Heart right ventricle (tissue), 16 donors: ENCODE data around the gene TRIM31. TPM values are rescaled to one million over a fixed set of nuclear protein-coding genes. Genes with fewer than 3 reads are reported as not detected.

Experiments used
- ATAC-seq, 8 donors: fragments of 200-7000 bp; cut with Tn5 transposase; one replicate each; pipeline ENCODE4 v1.9.1; 2020; ENCODE audit warnings: mild to moderate bottlenecking in 8 of 8, moderate library complexity in 8 of 8, moderate number of reproducible peaks in 1 of 8
- DNase-seq, 2 donors: peaks; one replicate each; pipeline ENCODE4 v3.0.0-alpha.2; 2020
- H3K27ac ChIP-seq, 10 donors: fragments of 200-600 bp; sonication (generic) in 2 of 10; one replicate each; pipeline versions ENCODE4 v1.5.0 to v1.8.0; 2020 to 2022; ENCODE audit warnings: mild to moderate bottlenecking in 3 of 10
- H3K27me3 ChIP-seq, 7 donors: fragments of 200-600 bp; one replicate each; pipeline ENCODE4 v1.8.0; 2021 to 2022; ENCODE audit warnings: mild to moderate bottlenecking in 2 of 7
- H3K36me3 ChIP-seq, 9 donors: fragments of 200-600 bp; sonication (generic) in 1 of 9; one replicate each; pipeline versions ENCODE4 v1.5.0 to v1.8.0; 2020 to 2022; ENCODE audit warnings: mild to moderate bottlenecking in 2 of 9
- H3K4me1 ChIP-seq, 9 donors: fragments of 200-600 bp; sonication (generic) in 1 of 9; one replicate each; pipeline versions ENCODE4 v1.5.0 to v1.8.0; 2020 to 2022; ENCODE audit warnings: mild to moderate bottlenecking in 4 of 9
- H3K4me3 ChIP-seq, 10 donors: fragments of 200-600 bp; sonication (generic) in 2 of 10; one replicate each; pipeline versions ENCODE4 v1.5.0 to v1.8.0; 2020 to 2022; ENCODE audit warnings: mild to moderate bottlenecking in 7 of 10, moderate library complexity in 2 of 10
- H3K9me3 ChIP-seq, 11 donors: fragments of 200-600 bp in 10 of 11; sonication (generic) in 2 of 11; one replicate each; pipeline versions ENCODE4 v1.5.0 to v1.8.0; 2013 to 2022; ENCODE audit warnings: mild to moderate bottlenecking in 2 of 11, control low read depth in 1 of 11, moderate library complexity in 1 of 11
- WGBS, 2 donors: extraction: QIAGEN DNeasy Blood & Tissue Kit; methylation state at CpG; one replicate each; pipeline ENCODE4 v1.1.7; 2013; ENCODE audit warnings: inconsistent platforms in 1 of 2; 5-methylcytosine and 5-hydroxymethylcytosine counted together
- intact Hi-C, 10 donors: fragments of 100-400 bp; cut with DNase I; formaldehyde crosslinking; loops; one replicate each; pipeline versions ENCODE4 v1.11.1 to v1.14.2; 2022
- polyA plus RNA-seq, 2 donors: library from polyadenylated mRNA; stranded (reverse); fragments of 200-250 nt; gene quantifications; one replicate each; pipeline ENCODE4 v1.2.3, GENCODE V29; 2013
- total RNA-seq, 10 donors: library from RNA; stranded (reverse); fragmentation: NEBNext Ultra II Directional in 3 of 10; extraction: Animal tissue kit (Norgen Biotek cat#: 25700) in 3 of 10; gene quantifications; one replicate each; pipeline versions ENCODE4 v1.2.1 to v1.2.4, GENCODE V29; 2021 to 2023
- TF ChIP-seq, protein P1 (sequence below), 9 donors: fragments of 200-600 bp; sonication (generic) in 2 of 9; IDR thresholded peaks; one replicate each; pipeline versions ENCODE4 v1.5.0 to v1.8.0; 2021 to 2022; ENCODE audit warnings: antibody characterized with exemption in 9 of 9, mild to moderate bottlenecking in 5 of 9, moderate library complexity in 1 of 9
- donor health status: Arrhythmogenic right ventricular cardiomyopathy.
- donor health status: ischemic (EF 13 %, LVEDD 7.1; RV severe dilation, severe dysfunction).
- donor health status: healthy with polysubstance abuse.
- donor health status: DM: no; HTN: yes; CAD: no.
- donor health status: DM: no; HTN: no; CAD: no.
- donor health status: ischemic (EF 25% LVEDD 6.9; RV normal size, moderate dysfunction).
- donor health status: ischemic (EF 25% LVEDD 5.7; RV mildly dilated, moderate dysfunction).
- donor health status: healthy.
- donor health status: DM: yes; HTN: yes; CAD: no.
- donor health status: Ischemic cardiomyopathy.
- donor health status: ischemic (EF 35%, LVEDD 5.7; RV mildly dilated, moderate dysfunction).
- donor health status: nonischemic (EF 11% LVEDD 7.7; RV severe dilation, severe dysfunction).
- donor health status: DM: yes; HTN: yes; CAD: no.
- donor health status: PGD.
- donor health status: ischemic (EF 29% LVEDD 5.4; RV normal size, mild dysfunction).
- donor health status: nonischemic (EF 23%, LVEDD 6.1; RV moderate dilation, normal function).

TRIM31 gene
- total and polyA plus RNA-seq, 12 donors = not detected

DNA sequence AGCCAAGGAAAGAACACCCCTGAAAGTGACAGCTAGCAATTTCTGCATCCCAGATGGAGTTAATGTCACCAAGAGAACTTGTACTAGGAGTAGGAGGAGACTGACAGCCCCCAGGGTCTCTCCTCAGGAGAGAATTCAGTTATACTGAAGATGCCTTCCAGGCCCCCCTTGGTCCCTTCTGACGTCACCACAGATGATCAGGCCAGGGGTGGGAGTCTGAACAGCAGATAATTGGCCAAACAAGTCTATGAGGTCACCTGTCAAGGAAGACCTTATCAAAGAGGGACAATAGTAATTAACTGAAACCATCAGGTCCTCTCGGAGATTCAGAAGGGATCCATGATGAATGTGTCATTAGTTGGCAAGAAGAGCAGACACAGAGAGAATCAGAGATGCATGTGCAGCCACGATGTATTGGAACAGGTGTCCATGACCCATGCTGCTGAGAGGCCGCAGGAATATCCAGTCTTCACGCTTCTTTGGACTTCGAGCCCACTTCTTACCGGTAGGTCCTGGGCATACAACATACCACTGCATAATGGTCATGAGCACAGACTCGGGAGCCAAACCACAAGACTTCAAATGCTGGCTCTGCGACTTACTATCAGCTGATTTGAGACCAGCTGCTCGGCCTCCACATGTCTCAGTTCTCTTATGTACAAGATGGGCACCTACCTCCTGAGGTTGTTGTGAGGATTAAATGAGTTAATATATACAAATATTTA, 37.9 kb upstream of the TRIM31 start:
- peaks cover 0 to 6% (median 0%) of the 10 kb centered on the region in 9 donors for H3K4me1 ChIP-seq
- intact Hi-C loops = no loop called here
- DNase-seq = no peak
- ATAC-seq = no peak
- no peaks in the 10 kb centered on the region for H3K9me3 ChIP-seq
- TF ChIP-seq, protein P1, sequence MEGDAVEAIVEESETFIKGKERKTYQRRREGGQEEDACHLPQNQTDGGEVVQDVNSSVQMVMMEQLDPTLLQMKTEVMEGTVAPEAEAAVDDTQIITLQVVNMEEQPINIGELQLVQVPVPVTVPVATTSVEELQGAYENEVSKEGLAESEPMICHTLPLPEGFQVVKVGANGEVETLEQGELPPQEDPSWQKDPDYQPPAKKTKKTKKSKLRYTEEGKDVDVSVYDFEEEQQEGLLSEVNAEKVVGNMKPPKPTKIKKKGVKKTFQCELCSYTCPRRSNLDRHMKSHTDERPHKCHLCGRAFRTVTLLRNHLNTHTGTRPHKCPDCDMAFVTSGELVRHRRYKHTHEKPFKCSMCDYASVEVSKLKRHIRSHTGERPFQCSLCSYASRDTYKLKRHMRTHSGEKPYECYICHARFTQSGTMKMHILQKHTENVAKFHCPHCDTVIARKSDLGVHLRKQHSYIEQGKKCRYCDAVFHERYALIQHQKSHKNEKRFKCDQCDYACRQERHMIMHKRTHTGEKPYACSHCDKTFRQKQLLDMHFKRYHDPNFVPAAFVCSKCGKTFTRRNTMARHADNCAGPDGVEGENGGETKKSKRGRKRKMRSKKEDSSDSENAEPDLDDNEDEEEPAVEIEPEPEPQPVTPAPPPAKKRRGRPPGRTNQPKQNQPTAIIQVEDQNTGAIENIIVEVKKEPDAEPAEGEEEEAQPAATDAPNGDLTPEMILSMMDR (IDR thresholded peaks at IDR 0.05) = no peak
- 84 to 90% methylated on average over 10 of the region's 10 CpGs for WGBS, 2 donors
- H3K27ac ChIP-seq = no peak overlapping the region
- H3K4me3 ChIP-seq = no peak overlapping the region
- peaks cover 0 to 39% (median 16%) of the 10 kb centered on the region in 7 donors for H3K27me3 ChIP-seq
- H3K36me3 ChIP-seq = no peaks in the 10 kb centered on the region

DNA sequence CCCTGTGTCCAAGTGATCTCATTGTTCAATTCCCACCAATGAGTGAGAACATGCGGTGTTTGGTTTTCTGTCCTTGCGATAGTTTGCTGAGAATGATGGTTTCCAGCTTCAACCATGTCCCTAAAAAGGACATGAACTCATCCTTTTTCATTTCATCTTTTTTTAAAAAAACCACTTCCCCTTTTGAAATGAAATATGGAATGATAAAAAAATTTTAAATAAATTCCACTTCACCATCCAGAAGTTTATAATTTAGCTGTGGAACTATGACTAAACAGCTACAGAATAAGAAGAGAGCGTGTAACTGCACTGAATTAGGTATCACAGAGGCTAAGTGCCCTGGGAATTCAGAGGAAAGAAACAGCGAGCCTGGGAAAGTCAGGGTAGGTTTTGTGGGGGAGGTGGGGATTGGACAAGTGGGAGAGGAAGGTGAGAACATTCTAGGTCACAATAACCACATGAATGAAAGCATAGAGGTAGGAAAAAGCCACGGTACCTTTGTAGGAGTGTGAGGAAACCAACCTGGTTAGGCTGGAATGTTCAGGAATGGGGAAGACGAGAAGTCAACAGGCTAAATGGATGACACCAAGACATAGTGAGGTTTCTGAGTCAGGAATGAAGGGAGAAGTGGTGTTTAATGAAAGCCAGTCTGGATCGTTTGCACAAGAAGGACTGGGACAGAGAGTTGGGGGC, 37.1 kb upstream of the TRIM31 start:
- 66 to 68% methylated on average over 7 of the region's 7 CpGs for WGBS, 2 donors
- intact Hi-C loops = no loop called here
- H3K36me3 ChIP-seq = no peaks in the 10 kb centered on the region
- ATAC-seq (no peak), DNase-seq (no peak)
- peaks cover 0 to 42% (median 23%) of the 10 kb centered on the region in 7 donors for H3K27me3 ChIP-seq
- H3K9me3 ChIP-seq = no peaks in the 10 kb centered on the region
- TF ChIP-seq, protein P1 (IDR thresholded peaks at IDR 0.05) = no peak
- peaks cover 0 to 4% (median 0%) of the 10 kb centered on the region in 9 donors for H3K4me1 ChIP-seq
- no peak overlapping the region for H3K27ac ChIP-seq
- H3K4me3 ChIP-seq = no peak overlapping the region

DNA sequence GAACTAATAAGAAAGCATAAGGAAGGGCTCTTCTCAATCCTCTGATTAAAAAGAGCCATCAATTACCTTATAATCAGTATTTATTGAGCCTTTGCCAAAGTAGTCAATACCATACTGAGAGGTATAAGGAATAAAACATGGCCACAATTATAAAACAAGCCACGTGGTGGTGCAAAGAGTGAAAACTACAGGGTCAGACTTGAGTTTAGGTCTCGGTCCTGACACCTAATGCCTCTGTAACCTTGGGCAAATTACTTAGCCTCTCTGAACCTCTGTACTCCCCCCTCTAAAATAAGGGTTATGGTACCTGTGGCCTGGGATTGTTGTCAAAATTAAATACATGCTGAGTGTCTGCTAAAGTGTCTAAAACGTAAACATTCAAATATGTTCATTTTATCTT, 36.3 kb upstream of the TRIM31 start:
- intact Hi-C loops = no loop called here
- Histone ChIP-seq H3K9me3 (no peaks in the 10 kb centered on the region), H3K27ac (no peak overlapping the region), H3K4me3 (no peak overlapping the region), H3K36me3 (no peaks in the 10 kb centered on the region), H3K4me1 (no peaks in the 10 kb centered on the region), H3K27me3 (peaks cover 0 to 43% (median 31%) of the 10 kb centered on the region in 7 donors)
- 58 to 63% methylated on average over 3 of the region's 3 CpGs for WGBS, 2 donors
- no peak for ATAC-seq
- no peak for DNase-seq
- TF ChIP-seq, protein P1 (IDR thresholded peaks at IDR 0.05) = no peak

GRCh38 chr6:30147096-30147495, 34.2 kb upstream of the TRIM31 start:
- TF ChIP-seq, protein P1 (IDR thresholded peaks at IDR 0.05) = no peak
- no peak for DNase-seq
- Histone ChIP-seq H3K4me3 (no peak overlapping the region), H3K36me3 (no peaks in the 10 kb centered on the region), H3K9me3 (no peaks in the 10 kb centered on the region), H3K27me3 (peaks cover 0 to 52% (median 35%) of the 10 kb centered on the region in 7 donors), H3K27ac (no peak overlapping the region), H3K4me1 (no peaks in the 10 kb centered on the region)
- no peak for ATAC-seq
- WGBS, 2 donors = 68 to 79% methylated on average over 3 of the region's 3 CpGs
- intact Hi-C loops = no loop called here
